Activated B cell treated with CpG ODN at 0.5 μM for 24 hours (primary cell): ENCODE data around the gene MRPL27. TPM values are rescaled to one million over a fixed set of nuclear protein-coding genes. Genes with fewer than 3 reads are reported as not detected.

Experiments used
- ATAC-seq: fragments of 200-7000 bp; cut with Tn5 transposase; one replicate; pipeline ENCODE4 v1.10.0; 2021; ENCODE audit warnings: low read depth, mild to moderate bottlenecking, moderate library complexity
- CTCF ChIA-PET: fragments of 350-600 bp; sonication (Branson Sonifier 250); formaldehyde crosslinking; loops from one replicate; lab custom pipeline; 2021; ENCODE audit warnings: antibody characterized with exemption; lab: Charles Lee
- POLR2A ChIA-PET: fragments of 350-600 bp; sonication (Branson Sonifier 250); formaldehyde crosslinking; loops from one replicate; lab custom pipeline; 2021; ENCODE audit warnings: antibody characterized with exemption; lab: Charles Lee
- DNase-seq: peaks from one replicate; pipeline ENCODE4 v3.0.0; 2022
- H3K27ac Mint-ChIP-seq: one replicate; pipeline ENCODE4 v1.8.0; 2020; ENCODE audit warnings: mixed read lengths
- H3K27me3 Mint-ChIP-seq: one replicate; pipeline ENCODE4 v1.8.0; 2021; ENCODE audit warnings: mixed read lengths
- H3K36me3 Mint-ChIP-seq: one replicate; pipeline ENCODE4 v1.8.0; 2021; ENCODE audit warnings: low read depth, mixed read lengths
- H3K4me1 Mint-ChIP-seq: one replicate; pipeline ENCODE4 v1.8.0; 2021; ENCODE audit warnings: mixed read lengths
- H3K4me3 Mint-ChIP-seq: one replicate; pipeline ENCODE4 v1.8.0; 2020; ENCODE audit warnings: mild to moderate bottlenecking, mixed read lengths
- H3K9me3 Mint-ChIP-seq: one replicate; pipeline ENCODE4 v1.8.0; 2020; ENCODE audit warnings: mixed read lengths
- CTCF ChIP-seq: fragments of 200-600 bp; IDR thresholded peaks from one replicate; pipeline ENCODE4 v1.8.0; 2022; ENCODE audit warnings: antibody characterized with exemption, mild to moderate bottlenecking
- intact Hi-C: fragments of 100-400 bp; cut with micrococcal nuclease; formaldehyde crosslinking; loops from one replicate; pipeline ENCODE4 v1.15.1; 2024
- total RNA-seq: library from RNA; stranded (reverse); gene quantifications from 2 replicates; pipeline ENCODE4 v1.2.3, GENCODE V29; 2022

MRPL27 gene
- total RNA-seq, 1 donor from 2014 or later, result 45.0 TPM

- no peaks in the 10 kb centered on the region for H3K36me3 Mint-ChIP-seq
- no peak for TF ChIP-seq CTCF
- intact Hi-C loops, result no loop called here
- no peaks in the 10 kb centered on the region for H3K9me3 Mint-ChIP-seq
- no peak for ATAC-seq
- H3K27ac Mint-ChIP-seq, result no peak overlapping the region
- no peak overlapping the region for H3K4me3 Mint-ChIP-seq
- H3K4me1 Mint-ChIP-seq, result peaks cover 1% of the 10 kb centered on the region
- no peak for DNase-seq
- ChIA-PET CTCF (no interaction called here), POLR2A (no interaction called here)
- peaks cover 14% of the 10 kb centered on the region for H3K27me3 Mint-ChIP-seq
Measured at GRCh38 chr17:50331085-50331791, 41.7 kb downstream of the MRPL27 start.

- DNase-seq (no peak), ATAC-seq (no peak)
- POLR2A ChIA-PET, result no interaction called here
- intact Hi-C loops, result no loop called here
- Mint-ChIP-seq H3K27ac (no peak overlapping the region), H3K36me3 (no peaks in the 10 kb centered on the region), H3K9me3 (no peaks in the 10 kb centered on the region), H3K4me3 (no peak overlapping the region), H3K27me3 (peaks cover 14% of the 10 kb centered on the region), H3K4me1 (peaks cover 1% of the 10 kb centered on the region)
- CTCF ChIA-PET, result no interaction called here
- no peak for TF ChIP-seq CTCF
Measured at GRCh38 chr17:50330151-50330775, 42.7 kb downstream of the MRPL27 start.

- TF ChIP-seq CTCF, result no peak
- H3K36me3 Mint-ChIP-seq, result no peaks in the 10 kb centered on the region
- CTCF ChIA-PET, result no interaction called here
- peaks cover 1% of the 10 kb centered on the region for H3K4me1 Mint-ChIP-seq
- POLR2A ChIA-PET, result no interaction called here
- no peak for DNase-seq
- intact Hi-C loops, result no loop called here
- no peak overlapping the region for H3K4me3 Mint-ChIP-seq
- H3K27me3 Mint-ChIP-seq, result peaks cover 14% of the 10 kb centered on the region
- no peak for ATAC-seq
- H3K9me3 Mint-ChIP-seq, result no peaks in the 10 kb centered on the region
- no peak overlapping the region for H3K27ac Mint-ChIP-seq
Measured at GRCh38 chr17:50329716-50330115, 43.3 kb downstream of the MRPL27 start.

DNA sequence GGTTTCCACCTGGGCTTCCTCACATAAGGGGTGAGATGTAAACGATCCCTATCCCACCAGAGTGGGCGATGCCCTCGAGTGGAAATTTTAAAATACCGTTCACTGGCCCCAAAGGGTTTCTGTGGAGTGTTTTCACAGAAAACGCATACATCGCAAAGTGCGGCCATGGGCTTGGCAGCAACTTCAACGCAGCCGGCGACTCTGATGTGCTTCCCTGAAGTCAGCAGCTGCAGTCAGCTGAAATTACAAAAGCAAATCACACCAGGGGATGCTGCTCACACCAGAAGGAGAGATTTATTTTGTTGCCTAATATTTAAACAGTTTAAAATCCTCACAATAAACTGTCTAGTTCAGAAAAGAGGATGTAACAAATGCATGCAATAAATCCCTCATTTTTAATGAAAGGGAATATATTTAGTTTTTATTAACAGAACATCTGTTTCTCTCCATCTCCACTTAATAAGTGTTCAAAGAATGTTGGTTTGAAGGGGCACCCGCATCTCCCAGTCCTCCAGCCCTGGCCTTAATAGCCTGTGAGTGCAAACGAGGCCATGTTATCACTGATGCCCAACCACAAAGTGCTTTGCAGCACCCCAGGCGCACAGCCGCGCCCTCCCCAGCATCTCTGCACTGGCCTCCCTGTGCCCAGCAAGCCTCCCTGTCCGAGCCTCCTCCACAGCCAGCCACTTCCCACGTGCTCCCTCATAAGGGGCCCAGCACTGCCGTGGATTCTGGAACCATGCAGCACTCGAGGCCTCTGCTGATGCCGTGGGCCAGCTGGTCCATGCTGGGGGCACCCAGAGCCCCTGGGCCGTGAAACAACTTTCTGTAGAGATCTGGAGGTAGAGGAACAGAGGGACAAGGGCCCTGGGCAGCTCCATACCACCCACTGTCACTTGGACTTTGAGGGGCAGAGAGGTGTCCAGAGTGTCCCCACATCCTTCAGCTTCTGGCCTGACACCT lies 44.3 kb downstream of the MRPL27 start:
- POLR2A ChIA-PET, result no interaction called here
- DNase-seq (no peak), ATAC-seq (no peak)
- H3K27ac Mint-ChIP-seq, result no peak overlapping the region
- H3K27me3 Mint-ChIP-seq, result peaks cover 12% of the 10 kb centered on the region
- no peak overlapping the region for H3K4me3 Mint-ChIP-seq
- no peak for TF ChIP-seq CTCF
- CTCF ChIA-PET, result no interaction called here
- no peaks in the 10 kb centered on the region for H3K9me3 Mint-ChIP-seq
- H3K4me1 Mint-ChIP-seq, result no peaks in the 10 kb centered on the region
- H3K36me3 Mint-ChIP-seq, result no peaks in the 10 kb centered on the region
- intact Hi-C loops, result no loop called here
